Activated gamma-delta T cell (primary cell): ENCODE measurements around the gene CHD2.

ENCODE experiments used
- DNase-seq: peaks from one replicate; lab custom pipeline; 2025; lab: John Stamatoyannopoulos, UW

The CHD2 gene

DNA sequence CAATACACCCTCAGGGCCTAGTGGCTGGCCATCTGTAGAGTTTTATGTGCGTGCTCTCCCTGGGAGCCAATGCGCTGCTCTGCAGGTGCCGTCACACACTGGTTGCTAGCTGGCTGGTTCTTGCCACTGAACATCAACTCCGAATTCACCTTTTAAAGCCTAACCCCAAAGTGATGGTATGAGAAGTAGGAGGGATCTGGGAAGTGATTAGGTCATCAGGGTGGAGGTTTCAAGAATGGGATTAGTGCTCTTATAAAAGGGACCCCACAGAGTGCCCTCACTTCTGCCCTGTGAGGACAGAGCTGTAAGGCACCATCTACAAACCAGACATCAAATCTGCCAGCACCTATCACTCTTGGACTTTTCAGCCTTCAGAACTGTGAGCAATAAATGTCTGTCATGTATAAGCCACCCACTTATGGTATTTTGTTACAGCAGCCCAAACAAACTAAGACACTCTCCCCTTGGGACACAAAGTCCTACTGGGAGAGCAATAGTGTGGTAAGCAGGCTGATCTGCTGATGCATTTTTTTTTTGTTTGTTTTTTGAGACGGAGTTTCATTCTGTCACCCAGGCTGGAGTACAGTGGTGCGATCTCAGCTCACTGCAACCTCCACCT is 168.6 kb downstream of the CHD2 start:
- DNase-seq = no peak

- DNase-seq = no peak
Measured at GRCh38 chr15:93070132-93070531, 170.0 kb downstream of the CHD2 start.

DNA sequence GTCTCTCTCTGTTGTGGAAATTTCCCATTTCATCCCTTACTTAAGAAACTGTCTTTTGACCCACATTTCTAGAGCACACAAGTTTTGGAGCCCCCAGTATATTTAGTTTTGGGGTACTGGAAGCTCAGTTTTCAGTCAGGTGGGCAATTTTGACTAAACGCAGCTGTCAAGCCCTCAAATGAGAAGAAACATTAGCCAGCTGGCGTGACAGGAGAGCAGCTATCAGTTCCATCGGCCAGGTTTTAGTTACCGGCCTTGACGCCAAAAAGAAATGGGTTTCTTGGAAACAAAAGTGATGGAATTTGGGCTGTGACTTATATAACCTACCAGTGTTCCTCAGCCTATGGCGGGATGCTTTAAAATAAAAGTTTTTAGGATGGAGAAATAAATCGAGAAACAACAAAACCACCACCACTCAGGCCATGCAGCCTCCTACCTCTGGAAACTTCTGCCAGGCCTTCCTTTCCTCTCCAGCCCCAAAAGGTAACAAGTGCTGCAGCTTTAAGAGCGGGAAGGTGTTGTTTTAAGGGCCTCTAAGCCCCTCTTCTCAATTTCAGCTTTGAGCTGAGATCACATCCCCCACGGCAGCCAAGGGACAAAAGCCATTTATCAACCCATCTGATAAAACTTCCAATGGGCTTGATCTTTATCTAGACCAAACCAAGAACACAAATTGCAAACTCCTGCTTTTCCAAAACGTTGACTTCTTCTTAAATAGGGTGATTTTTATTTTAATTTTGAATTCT is 170.6 kb downstream of the CHD2 start:
- no peak for DNase-seq

- no peak for DNase-seq
Measured at GRCh38 chr15:93071469-93071936, 171.4 kb downstream of the CHD2 start.

DNA sequence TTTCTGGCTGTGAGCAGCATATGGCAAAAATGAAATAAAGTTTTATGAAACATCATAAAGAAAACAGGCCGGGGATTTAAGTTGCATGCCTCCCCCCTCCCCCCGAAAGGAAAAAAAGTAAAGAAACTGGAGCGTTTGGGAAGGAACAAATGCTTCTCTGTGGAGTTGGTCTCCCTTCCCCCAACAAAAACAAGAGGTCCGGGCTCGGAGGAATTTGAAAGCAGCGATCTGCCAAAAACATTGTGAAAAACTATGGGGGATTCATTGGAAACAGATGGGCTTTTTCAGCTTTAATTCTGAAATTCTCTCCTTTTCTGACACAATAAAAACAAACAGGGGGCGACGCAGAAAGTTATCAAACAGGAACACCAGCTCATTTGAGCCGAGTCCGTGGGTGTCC is 171.9 kb downstream of the CHD2 start:
- DNase-seq = no peak

- no peak for DNase-seq
Measured at GRCh38 chr15:93072411-93073394, 172.6 kb downstream of the CHD2 start.

- DNase-seq = peak; percentile 40
Measured at GRCh38 chr15:93073465-93073952, 173.4 kb downstream of the CHD2 start.

DNA sequence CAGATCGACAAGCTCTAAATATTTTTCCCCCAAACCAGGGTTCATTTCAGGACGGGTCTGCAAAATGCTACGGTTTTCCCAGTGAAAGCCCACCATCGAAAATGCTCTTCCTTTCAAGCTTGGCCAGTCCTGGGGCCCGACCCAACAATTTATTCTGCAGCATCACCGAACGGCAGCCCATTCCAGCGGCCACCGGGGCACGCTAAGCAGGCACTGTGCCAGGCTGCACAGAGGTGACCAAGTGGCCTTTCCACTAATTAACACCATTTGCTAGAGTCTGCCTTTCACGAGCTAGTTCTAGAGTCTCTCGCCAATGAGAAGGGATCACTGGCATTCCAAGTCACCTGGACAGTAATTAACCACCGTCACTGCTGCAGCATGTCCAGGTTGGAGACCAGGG is 174.5 kb downstream of the CHD2 start:
- no peak for DNase-seq

DNA sequence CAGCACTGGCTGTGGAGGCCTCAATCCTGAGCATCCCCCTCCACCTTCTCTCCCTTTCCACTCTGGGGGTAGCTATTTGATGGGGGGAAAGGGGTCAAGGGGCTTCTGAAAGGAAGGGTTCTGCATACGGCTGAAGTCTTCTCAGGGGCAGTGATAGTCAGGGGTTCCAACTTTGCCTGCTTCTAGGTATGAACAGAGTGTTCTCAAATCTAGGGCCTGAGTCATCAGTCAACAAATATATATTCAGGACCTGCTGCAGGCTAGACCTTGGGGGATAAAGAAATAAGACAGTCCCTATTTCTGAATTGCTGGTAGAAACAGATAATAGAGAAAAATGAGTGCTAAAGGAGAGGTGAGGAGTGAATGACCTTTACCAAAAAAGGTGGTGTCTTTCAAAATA is 176.1 kb downstream of the CHD2 start:
- DNase-seq = no peak

DNA sequence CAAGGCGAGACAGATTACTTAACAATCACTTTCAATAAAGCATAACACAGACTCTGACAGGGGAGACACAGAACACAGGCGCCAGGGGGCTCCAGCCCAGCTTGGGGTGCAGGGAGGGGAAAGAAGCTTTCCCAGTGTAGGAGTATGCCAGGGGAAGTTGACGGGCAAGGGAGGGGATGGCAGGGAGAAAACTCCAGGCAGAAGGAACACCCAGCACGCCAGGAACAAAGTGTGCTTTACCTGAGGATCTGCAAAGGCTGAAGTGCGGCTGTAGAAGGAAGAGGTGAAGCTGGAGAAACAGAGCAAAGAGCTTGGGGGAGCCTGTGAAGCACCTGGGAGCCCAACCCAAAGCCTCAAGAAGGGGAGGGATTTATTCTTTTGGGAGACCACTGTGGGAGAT is 176.8 kb downstream of the CHD2 start:
- DNase-seq = no peak
